Parathyroid adenoma (tissue), 2 donors: ENCODE results near the gene ADAMTS6.

ENCODE experiments used
- H2AFZ ChIP-seq: fragments of 300-600 bp; sonication (generic); one replicate; pipeline ENCODE4 v1.7.0; 2017; ENCODE audit warnings: antibody characterized with exemption, mild to moderate bottlenecking
- H3K27ac ChIP-seq: fragments of 300-600 bp; sonication (generic); one replicate; pipeline ENCODE4 v1.7.0; 2017
- H3K27me3 ChIP-seq: fragments of 300-600 bp; sonication (generic); one replicate; pipeline ENCODE4 v1.7.0; 2017; ENCODE audit warnings: low read length; ENCODE audit not compliant: control insufficient read depth, insufficient read depth
- H3K36me3 ChIP-seq: fragments of 300-600 bp; sonication (generic); one replicate; pipeline ENCODE4 v1.7.0; 2017; ENCODE audit warnings: low read length; ENCODE audit not compliant: control insufficient read depth, insufficient read depth
- H3K4me1 ChIP-seq: fragments of 300-600 bp; sonication (generic); one replicate; pipeline ENCODE4 v1.7.0; 2017; ENCODE audit warnings: control low read depth
- H3K4me2 ChIP-seq: fragments of 300-600 bp; sonication (generic); one replicate; pipeline ENCODE4 v1.7.0; 2017; ENCODE audit warnings: low read length
- H3K4me3 ChIP-seq: fragments of 300-600 bp; sonication (generic); one replicate; pipeline ENCODE4 v1.7.0; 2017; ENCODE audit warnings: low read depth, low read length
- H3K79me2 ChIP-seq: fragments of 300-600 bp; sonication (generic); one replicate; pipeline ENCODE4 v1.7.0; 2017; ENCODE audit warnings: control low read depth
- H3K9ac ChIP-seq: fragments of 300-600 bp; sonication (generic); one replicate; pipeline ENCODE4 v1.7.0; 2017; ENCODE audit warnings: mild to moderate bottlenecking
- H3K9me3 ChIP-seq: fragments of 300-600 bp; sonication (generic); one replicate; pipeline ENCODE4 v1.7.0; 2017; ENCODE audit warnings: low read length; ENCODE audit not compliant: control insufficient read depth
- CTCF ChIP-seq: fragments of 300-600 bp; sonication (generic); IDR thresholded peaks from one replicate; pipeline ENCODE4 v1.7.0; 2017; ENCODE audit warnings: antibody characterized with exemption, mild to moderate bottlenecking
- donor health status: primary hyperparathyroidism.

The ADAMTS6 gene

GRCh38 chr5:65276178-65276890 lies 205.4 kb downstream of the ADAMTS6 start:
- Histone ChIP-seq H3K4me3 (no peak overlapping the region), H3K9me3 (no peaks in the 10 kb centered on the region), H3K27me3 (no peaks in the 10 kb centered on the region), H3K36me3 (no peaks in the 10 kb centered on the region), H3K27ac (no peak overlapping the region), H3K4me1 (no peaks in the 10 kb centered on the region), H2AFZ (no peak overlapping the region), H3K9ac (no peak overlapping the region), H3K79me2 (no peaks in the 10 kb centered on the region), H3K4me2 (no peak overlapping the region)
- no peak for TF ChIP-seq CTCF

GRCh38 chr5:65271906-65272305 lies 209.8 kb downstream of the ADAMTS6 start:
- Histone ChIP-seq H3K36me3 (no peaks in the 10 kb centered on the region), H3K4me1 (no peaks in the 10 kb centered on the region)
- TF ChIP-seq CTCF: no peak

GRCh38 chr5:65268525-65268924 lies 213.2 kb downstream of the ADAMTS6 start:
- H3K4me2 ChIP-seq: no peak overlapping the region
- no peaks in the 10 kb centered on the region for H3K9me3 ChIP-seq
- no peaks in the 10 kb centered on the region for H3K27me3 ChIP-seq
- no peak overlapping the region for H3K9ac ChIP-seq
- TF ChIP-seq CTCF: no peak
- no peaks in the 10 kb centered on the region for H3K79me2 ChIP-seq
- no peak overlapping the region for H3K27ac ChIP-seq
- no peak overlapping the region for H3K4me3 ChIP-seq
- H3K4me1 ChIP-seq: no peaks in the 10 kb centered on the region
- no peaks in the 10 kb centered on the region for H3K36me3 ChIP-seq
- H2AFZ ChIP-seq: no peak overlapping the region

More at GRCh38 chr5:65271906-65272305, 209.8 kb downstream of the ADAMTS6 start:
- Histone ChIP-seq H2AFZ (no peak overlapping the region), H3K9me3 (no peaks in the 10 kb centered on the region), H3K79me2 (no peaks in the 10 kb centered on the region), H3K27ac (no peak overlapping the region), H3K4me2 (no peak overlapping the region), H3K4me3 (no peak overlapping the region), H3K9ac (no peak overlapping the region), H3K27me3 (no peaks in the 10 kb centered on the region)

DNA sequence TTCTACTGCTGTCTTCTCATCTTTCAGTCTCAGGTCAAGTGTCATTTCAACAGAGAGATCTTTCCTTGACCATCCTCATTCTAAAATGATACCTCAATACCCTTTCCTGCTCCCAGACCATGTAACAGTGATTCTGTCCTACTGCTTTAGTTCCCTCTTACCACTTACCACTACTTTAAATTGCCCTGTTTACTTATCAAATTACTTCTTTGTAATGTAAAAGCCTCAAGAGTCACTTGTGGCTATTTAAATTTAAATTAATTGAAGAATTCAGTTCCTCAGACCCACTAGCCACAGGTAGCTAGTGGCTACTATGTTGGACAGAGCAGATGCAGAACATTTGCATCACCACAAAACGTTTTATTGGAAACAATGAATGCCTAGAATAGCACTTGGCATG lies 217.3 kb downstream of the ADAMTS6 start:
- H3K9me3 ChIP-seq: no peaks in the 10 kb centered on the region
- no peak overlapping the region for H3K9ac ChIP-seq
- H3K4me3 ChIP-seq: no peak overlapping the region
- no peaks in the 10 kb centered on the region for H3K4me1 ChIP-seq
- no peak overlapping the region for H3K4me2 ChIP-seq
- no peaks in the 10 kb centered on the region for H3K79me2 ChIP-seq
- no peak overlapping the region for H2AFZ ChIP-seq
- H3K27me3 ChIP-seq: no peaks in the 10 kb centered on the region
- TF ChIP-seq CTCF: no peak
- no peak overlapping the region for H3K27ac ChIP-seq
- H3K36me3 ChIP-seq: no peaks in the 10 kb centered on the region

- Histone ChIP-seq H3K27ac (no peak overlapping the region), H3K4me1 (no peaks in the 10 kb centered on the region), H3K9me3 (no peaks in the 10 kb centered on the region), H3K4me3 (no peak overlapping the region), H3K9ac (no peak overlapping the region), H3K4me2 (no peak overlapping the region), H3K36me3 (no peaks in the 10 kb centered on the region), H3K79me2 (no peaks in the 10 kb centered on the region), H2AFZ (no peak overlapping the region), H3K27me3 (no peaks in the 10 kb centered on the region)
- TF ChIP-seq CTCF: no peak
These were observed 218.4 kb downstream of the ADAMTS6 start for GRCh38 chr5:65263321-65263720.
